Vagina (tissue), 2 donors: ENCODE data around the gene CHST10.

Experiments used
- CTCF ChIP-seq, 3 experiments: fragments of 450-650 bp in 2 of 3; fragments of 200-600 bp in 1 of 3; sonication (generic) in 1 of 3; IDR thresholded peaks; one replicate each; pipeline ENCODE4 v1.5.1; 2017 to 2019; ENCODE audit warnings: antibody characterized with exemption in 3 of 3, mild to moderate bottlenecking in 2 of 3, moderate library complexity in 2 of 3
- POLR2A ChIP-seq, 2 donors: fragments of 450-650 bp; IDR thresholded peaks; one replicate each; pipeline ENCODE4 v1.6.1; 2017; ENCODE audit warnings: antibody characterized with exemption in 2 of 2, mild to moderate bottlenecking in 2 of 2, moderate library complexity in 2 of 2
- POLR2AphosphoS5 ChIP-seq, 2 donors: sonication (generic); formaldehyde crosslinking; IDR thresholded peaks; one replicate each; pipeline ENCODE4 v1.9.0; 2017; ENCODE audit warnings: antibody characterized with exemption in 2 of 2, mild to moderate bottlenecking in 2 of 2, low read depth in 1 of 2; ENCODE audit not compliant: insufficient read depth in 1 of 2

- TF ChIP-seq CTCF (IDR thresholded peaks at IDR 0.05) (no peak), POLR2A (IDR thresholded peaks at IDR 0.05) (no peak), POLR2AphosphoS5 (IDR thresholded peaks at IDR 0.05; ENCODE audit: insufficient read depth in 1 of 2, low read depth in 1 of 2) (no peak)
Measured at GRCh38 chr2:100412881-100413321, 4.6 kb downstream of the CHST10 start.
